HuH-7 (cell line): ENCODE measurements around the gene EXOC3.
"Not testable (repeated sequence)": the region's sequence is repeated elsewhere in the genome, so short reads cannot be mapped to it uniquely, and the experiment has no call there.

Experiments used
- DNase-seq: peaks from one replicate; pipeline ENCODE4 v3.0.0; 2011; ENCODE audit warnings: low spot score

EXOC3 gene

GRCh38 chr5:504326-505154 lies 61.6 kb downstream of the EXOC3 start:
- DNase-seq: no peak

- DNase-seq: no peak
Measured at GRCh38 chr5:505951-506525, 63.1 kb downstream of the EXOC3 start.

- not testable (repeated sequence) for DNase-seq
Measured at GRCh38 chr5:507986-508575, 65.1 kb downstream of the EXOC3 start.

- DNase-seq: no peak
Measured at GRCh38 chr5:509611-510185, 66.7 kb downstream of the EXOC3 start.

- DNase-seq: no peak
Measured at GRCh38 chr5:510521-510920, 67.5 kb downstream of the EXOC3 start.

GRCh38 chr5:511476-511875 lies 68.5 kb downstream of the EXOC3 start:
- no peak for DNase-seq

- DNase-seq: no peak
Measured at GRCh38 chr5:513216-514100, 70.5 kb downstream of the EXOC3 start.

- DNase-seq: no peak
Measured at GRCh38 chr5:514101-514485, 71.1 kb downstream of the EXOC3 start.

- no peak for DNase-seq
Measured at GRCh38 chr5:514673-515072, 71.7 kb downstream of the EXOC3 start.

GRCh38 chr5:515273-515836 lies 72.4 kb downstream of the EXOC3 start:
- no peak for DNase-seq

- DNase-seq: no peak
Measured at GRCh38 chr5:516338-516925, 73.5 kb downstream of the EXOC3 start.
